Sigmoid colon (tissue), 7 donors: ENCODE data around the gene JPT2. TPM values are rescaled to one million over a fixed set of nuclear protein-coding genes. Genes with fewer than 3 reads are reported as not detected.

Experiments
- DNase-seq: peaks from one replicate; pipeline ENCODE4 v3.0.0-alpha.2; 2019
- H3K27ac ChIP-seq, 4 donors: fragments of 200-600 bp; sonication (generic); one replicate each; pipeline ENCODE4 v1.5.1; 2016 to 2019; ENCODE audit warnings: mild to moderate bottlenecking in 1 of 4
- H3K27me3 ChIP-seq, 3 donors: fragments of 200-600 bp; sonication (generic); one replicate each; pipeline ENCODE4 v1.5.1; 2019; ENCODE audit warnings: mild to moderate bottlenecking in 1 of 3
- H3K36me3 ChIP-seq, 4 donors: fragments of 200-600 bp; sonication (generic); one replicate each; pipeline ENCODE4 v1.5.1; 2016 to 2019
- H3K4me1 ChIP-seq, 4 donors: fragments of 200-600 bp; sonication (generic); one replicate each; pipeline ENCODE4 v1.5.1; 2017 to 2019
- H3K4me3 ChIP-seq, 4 donors: fragments of 200-600 bp; sonication (generic); one replicate each; pipeline ENCODE4 v1.5.1; 2017 to 2019; ENCODE audit warnings: mild to moderate bottlenecking in 2 of 4, moderate library complexity in 1 of 4
- H3K9me3 ChIP-seq, 4 donors: fragments of 200-600 bp in 3 of 4; sonication (generic) in 3 of 4; one replicate each; pipeline versions ENCODE4 v1.5.1 to v1.6.1; 2013 to 2019
- EP300 ChIP-seq, 4 donors: sonication (generic); formaldehyde crosslinking; IDR thresholded peaks; one replicate each; pipeline ENCODE4 v1.6.1; 2017; ENCODE audit warnings: antibody characterized with exemption in 4 of 4
- POLR2A ChIP-seq, 2 donors: fragments of 450-650 bp; IDR thresholded peaks; one replicate each; pipeline ENCODE4 v1.6.1; 2016; ENCODE audit warnings: antibody characterized with exemption in 2 of 2, mild to moderate bottlenecking in 2 of 2, moderate library complexity in 2 of 2
- POLR2AphosphoS5 ChIP-seq, 4 donors: sonication (generic); formaldehyde crosslinking; IDR thresholded peaks; one replicate each; pipeline ENCODE4 v1.6.1; 2017; ENCODE audit warnings: antibody characterized with exemption in 4 of 4
- WGBS, 2 donors: extraction: QIAGEN DNeasy Blood & Tissue Kit; methylation state at CpG; one replicate each; pipeline ENCODE4 v1.1.7; 2013; 5-methylcytosine and 5-hydroxymethylcytosine counted together
- intact Hi-C: fragments of 100-400 bp; cut with DNase I; formaldehyde crosslinking; loops from one replicate; pipeline ENCODE4 v1.15.1; 2023
- polyA plus RNA-seq, 3 donors: library from polyadenylated mRNA; stranded (reverse); fragments of 200-250 nt; gene quantifications; one replicate each; pipeline ENCODE4 v1.2.3, GENCODE V29; 2013
- total RNA-seq, 4 donors: library from RNA; depleted of rRNA; stranded (reverse); fragments of >200 nt; gene quantifications; one replicate each; pipeline ENCODE4 v1.1.0, GENCODE V29; 2016
- TF ChIP-seq, protein P1 (sequence below), 4 experiments: fragments of 450-650 bp in 3 of 4; fragments of 200-600 bp in 1 of 4; IDR thresholded peaks; one replicate each; pipeline ENCODE4 v1.5.1; 2016 to 2019; ENCODE audit warnings: antibody characterized with exemption in 4 of 4, mild to moderate bottlenecking in 3 of 4, moderate library complexity in 2 of 4
- donor health status: healthy with polysubstance abuse.
- donor health status: Bipolar disorder and iron deficiency.
- donor health status: healthy.

JPT2 gene
- total and polyA plus RNA-seq, 7 donors, result 12.4 to 53.7 (median 18.1) TPM

DNA sequence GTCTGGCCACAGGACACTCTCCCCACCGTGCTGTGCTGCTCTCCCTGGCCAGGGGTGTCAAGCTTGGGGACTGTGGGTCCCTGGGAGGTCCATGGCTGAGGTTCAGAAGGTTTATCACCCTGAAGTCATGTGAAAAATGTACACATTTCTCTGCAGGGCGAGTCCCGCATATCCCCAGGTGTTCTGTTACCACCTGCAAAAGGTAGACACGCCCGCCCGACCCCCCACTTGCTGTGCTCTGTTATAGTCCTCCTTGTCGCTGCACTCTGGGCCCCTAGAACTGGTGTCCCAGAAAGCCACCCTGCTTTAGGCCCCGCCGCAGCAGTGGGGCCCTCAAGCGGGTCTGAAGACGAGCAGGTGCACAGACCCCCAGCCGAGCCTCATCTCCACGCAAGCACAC is 11.8 kb downstream of the JPT2 start:
- Histone ChIP-seq H3K4me3 (no peak overlapping the region), H3K4me1 (peaks cover 0 to 3% (median 0%) of the 10 kb centered on the region in 4 donors), H3K27me3 (no peaks in the 10 kb centered on the region), H3K36me3 (peaks cover 7 to 91% (median 30%) of the 10 kb centered on the region in 4 donors), H3K9me3 (no peaks in the 10 kb centered on the region), H3K27ac (no peak overlapping the region)
- TF ChIP-seq POLR2A (IDR thresholded peaks at IDR 0.05), result no peak
- TF ChIP-seq, protein P1, sequence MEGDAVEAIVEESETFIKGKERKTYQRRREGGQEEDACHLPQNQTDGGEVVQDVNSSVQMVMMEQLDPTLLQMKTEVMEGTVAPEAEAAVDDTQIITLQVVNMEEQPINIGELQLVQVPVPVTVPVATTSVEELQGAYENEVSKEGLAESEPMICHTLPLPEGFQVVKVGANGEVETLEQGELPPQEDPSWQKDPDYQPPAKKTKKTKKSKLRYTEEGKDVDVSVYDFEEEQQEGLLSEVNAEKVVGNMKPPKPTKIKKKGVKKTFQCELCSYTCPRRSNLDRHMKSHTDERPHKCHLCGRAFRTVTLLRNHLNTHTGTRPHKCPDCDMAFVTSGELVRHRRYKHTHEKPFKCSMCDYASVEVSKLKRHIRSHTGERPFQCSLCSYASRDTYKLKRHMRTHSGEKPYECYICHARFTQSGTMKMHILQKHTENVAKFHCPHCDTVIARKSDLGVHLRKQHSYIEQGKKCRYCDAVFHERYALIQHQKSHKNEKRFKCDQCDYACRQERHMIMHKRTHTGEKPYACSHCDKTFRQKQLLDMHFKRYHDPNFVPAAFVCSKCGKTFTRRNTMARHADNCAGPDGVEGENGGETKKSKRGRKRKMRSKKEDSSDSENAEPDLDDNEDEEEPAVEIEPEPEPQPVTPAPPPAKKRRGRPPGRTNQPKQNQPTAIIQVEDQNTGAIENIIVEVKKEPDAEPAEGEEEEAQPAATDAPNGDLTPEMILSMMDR (IDR thresholded peaks at IDR 0.05), result no peak
- TF ChIP-seq POLR2AphosphoS5 (IDR thresholded peaks at IDR 0.05), result no peak
- TF ChIP-seq EP300 (IDR thresholded peaks at IDR 0.05), result no peak
- no peak for DNase-seq
- intact Hi-C loops, result no loop called here
- WGBS, 2 donors, result 79 to 90% methylated on average over 13 of the region's 13 CpGs

- WGBS, 2 donors, result 89 to 90% methylated on average over 1 of the region's 1 CpG
- intact Hi-C loops, result no loop called here
- H3K36me3 ChIP-seq, result peaks cover 7 to 85% (median 30%) of the 10 kb centered on the region in 4 donors
These were observed 12.7 kb downstream of the JPT2 start for GRCh38 chr16:1690810-1691209.

DNA sequence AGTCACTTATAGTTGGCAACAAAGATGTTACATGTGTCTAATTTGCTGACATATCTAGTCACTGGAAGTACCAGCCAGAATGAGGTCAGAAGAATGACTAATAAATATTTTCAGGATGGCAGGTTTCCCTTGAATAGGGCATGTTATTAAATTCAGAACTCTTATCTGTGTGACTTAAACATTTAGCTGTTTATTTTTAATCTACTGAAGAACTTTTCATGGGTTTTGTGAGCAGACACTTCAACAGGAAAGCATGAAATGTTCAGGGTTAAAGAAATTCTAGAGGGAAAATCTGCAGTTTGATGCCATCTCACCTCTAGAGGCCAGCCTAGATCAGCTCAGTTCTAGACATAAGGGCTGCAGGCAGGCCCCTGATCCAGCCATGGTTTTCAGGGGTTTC is 13.2 kb downstream of the JPT2 start:
- Histone ChIP-seq H3K4me3 (no peak overlapping the region), H3K36me3 (peaks cover 7 to 86% (median 30%) of the 10 kb centered on the region in 4 donors), H3K27ac (no peak overlapping the region), H3K27me3 (no peaks in the 10 kb centered on the region), H3K9me3 (no peaks in the 10 kb centered on the region), H3K4me1 (peaks cover 0 to 3% (median 0%) of the 10 kb centered on the region in 4 donors)
- DNase-seq, result no peak
- intact Hi-C loops, result no loop called here
- TF ChIP-seq EP300 (IDR thresholded peaks at IDR 0.05) (no peak), POLR2A (IDR thresholded peaks at IDR 0.05) (no peak), POLR2AphosphoS5 (IDR thresholded peaks at IDR 0.05) (no peak)
- TF ChIP-seq, protein P1 (IDR thresholded peaks at IDR 0.05), result no peak

More at GRCh38 chr16:1690810-1691209, 12.7 kb downstream of the JPT2 start:
- no peaks in the 10 kb centered on the region for H3K27me3 ChIP-seq
- DNase-seq, result no peak
- H3K4me3 ChIP-seq, result no peak overlapping the region
- peaks cover 0 to 3% (median 0%) of the 10 kb centered on the region in 4 donors for H3K4me1 ChIP-seq
- H3K9me3 ChIP-seq, result no peaks in the 10 kb centered on the region
- H3K27ac ChIP-seq, result no peak overlapping the region
- TF ChIP-seq POLR2AphosphoS5 (IDR thresholded peaks at IDR 0.05) (no peak), EP300 (IDR thresholded peaks at IDR 0.05) (no peak), POLR2A (IDR thresholded peaks at IDR 0.05) (no peak)
- TF ChIP-seq, protein P1 (IDR thresholded peaks at IDR 0.05), result no peak

GRCh38 chr16:1691956-1692355 is 13.9 kb downstream of the JPT2 start:
- TF ChIP-seq, protein P1 (IDR thresholded peaks at IDR 0.05), result no peak
- no peak for TF ChIP-seq POLR2AphosphoS5 (IDR thresholded peaks at IDR 0.05)
- TF ChIP-seq EP300 (IDR thresholded peaks at IDR 0.05), result no peak
- TF ChIP-seq POLR2A (IDR thresholded peaks at IDR 0.05), result no peak
- H3K4me3 ChIP-seq, result no peak overlapping the region
- H3K4me1 ChIP-seq, result peaks cover 0 to 3% (median 0%) of the 10 kb centered on the region in 4 donors
- DNase-seq, result no peak
- H3K27me3 ChIP-seq, result no peaks in the 10 kb centered on the region
- peaks cover 7 to 86% (median 32%) of the 10 kb centered on the region in 4 donors for H3K36me3 ChIP-seq
- H3K9me3 ChIP-seq, result no peaks in the 10 kb centered on the region
- H3K27ac ChIP-seq, result no peak overlapping the region
- 95% methylated on average over 21 of the region's 21 CpGs for WGBS, 2 donors
- intact Hi-C loops, result no loop called here

GRCh38 chr16:1696863-1697262 is 18.8 kb downstream of the JPT2 start:
- TF ChIP-seq, protein P1 (IDR thresholded peaks at IDR 0.05), result no peak
- TF ChIP-seq POLR2A (IDR thresholded peaks at IDR 0.05) (no peak), EP300 (IDR thresholded peaks at IDR 0.05) (no peak), POLR2AphosphoS5 (IDR thresholded peaks at IDR 0.05) (no peak)
- no peak overlapping the region for H3K4me3 ChIP-seq
- 97% methylated on average over 5 of the region's 5 CpGs for WGBS, 2 donors
- H3K36me3 ChIP-seq, result peaks cover 0 to 77% (median 31%) of the 10 kb centered on the region in 4 donors
- intact Hi-C loops, result no loop called here
- H3K4me1 ChIP-seq, result peaks cover 0 to under 1% (median 0%) of the 10 kb centered on the region in 4 donors
- H3K27me3 ChIP-seq, result no peaks in the 10 kb centered on the region
- no peaks in the 10 kb centered on the region for H3K9me3 ChIP-seq
- H3K27ac ChIP-seq, result no peak overlapping the region
- no peak for DNase-seq
